ENCODE measurements around the gene ZNF470.

The ZNF470 gene

GRCh38 chr19:56608274-56608964 is 41.2 kb downstream of the ZNF470 start:
- DNase-seq (ENCODE audit: low read depth in 2 of 2) = no peak

- DNase-seq (ENCODE audit: low read depth in 2 of 2) = no peak
Observed at GRCh38 chr19:56611288-56611687, 44.0 kb downstream of the ZNF470 start.

- no peak for DNase-seq (ENCODE audit: low read depth in 2 of 2)
Observed at GRCh38 chr19:56612737-56613136, 45.5 kb downstream of the ZNF470 start.

- no peak for DNase-seq (ENCODE audit: low read depth in 2 of 2)
Observed at GRCh38 chr19:56613639-56614038, 46.4 kb downstream of the ZNF470 start.

GRCh38 chr19:56617531-56617930 is 50.3 kb downstream of the ZNF470 start:
- no peak for DNase-seq (ENCODE audit: low read depth in 2 of 2)

GRCh38 chr19:56619121-56619520 is 51.9 kb downstream of the ZNF470 start:
- DNase-seq (ENCODE audit: low read depth in 2 of 2) = no peak

- no peak for DNase-seq (ENCODE audit: low read depth in 2 of 2)
Observed at GRCh38 chr19:56622374-56622773, 55.1 kb downstream of the ZNF470 start.

- DNase-seq (ENCODE audit: low read depth in 2 of 2) = no peak
Observed at GRCh38 chr19:56623006-56623405, 55.7 kb downstream of the ZNF470 start.

- DNase-seq (ENCODE audit: low read depth in 2 of 2) = no peak
Observed at GRCh38 chr19:56625708-56626107, 58.4 kb downstream of the ZNF470 start.

GRCh38 chr19:56633021-56633420 is 65.8 kb downstream of the ZNF470 start:
- DNase-seq (ENCODE audit: low read depth in 2 of 2) = no peak

- DNase-seq (ENCODE audit: low read depth in 2 of 2) = peak in 1 of 2 donors; percentile 2
Observed at GRCh38 chr19:56637976-56638555, 70.8 kb downstream of the ZNF470 start.

Data from stimulated activated CD4-positive, alpha-beta T cell treated with anti-CD3 and anti-CD28 coated beads, Interleukin-1b, Interleukin-23, amount 100 ng/mL, for 1 hour (primary cell).